ENCODE measurements around the gene ADAMTS2.

ADAMTS2 gene

DNA sequence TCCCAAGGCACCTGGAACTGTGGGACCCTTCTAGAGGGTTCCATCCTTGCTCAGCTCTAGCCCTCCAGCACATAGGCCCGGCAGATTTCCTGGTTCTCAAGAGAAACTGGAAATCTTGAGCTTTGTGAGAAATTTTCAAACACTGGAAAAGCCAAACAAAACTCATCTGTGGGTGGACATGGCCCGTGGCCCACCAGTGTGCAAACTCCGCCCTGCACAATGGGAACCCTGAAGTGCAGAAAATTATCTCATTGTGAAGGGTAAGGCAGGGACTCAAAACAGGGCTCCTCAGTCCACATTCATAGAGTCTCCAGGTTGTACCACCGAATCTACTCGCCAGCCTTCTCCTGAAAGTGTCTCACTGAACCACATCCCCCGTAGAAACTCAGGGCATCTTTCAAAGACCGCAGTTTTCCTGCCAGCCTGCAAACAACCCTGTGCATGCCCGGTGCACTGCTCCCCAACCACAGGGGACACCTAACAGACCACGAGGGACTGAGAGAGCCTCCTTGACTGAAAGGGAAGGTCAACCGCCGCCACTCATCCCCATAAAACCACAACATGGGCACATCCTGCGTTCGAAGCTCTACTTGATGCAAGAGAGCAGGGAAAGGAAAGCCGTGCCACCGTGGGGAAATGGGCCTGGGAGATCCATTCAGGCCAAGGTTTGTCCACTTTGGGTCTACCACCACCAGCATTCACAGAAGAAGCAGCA is 18.1 kb downstream of the ADAMTS2 start:
- Histone ChIP-seq H2BK5ac (ENCODE audit: low read length) (no peak overlapping the region), H3K23ac (ENCODE audit: low read depth, low read length, poor library complexity) (no peak overlapping the region), H2BK15ac (ENCODE audit: low read length) (no peak overlapping the region), H3K18ac (ENCODE audit: low read length) (no peak overlapping the region), H3K14ac (ENCODE audit: low read length) (no peak overlapping the region), H3K36me3 (replicated peaks in 1 of 2; ENCODE audit: control insufficient read depth in 2 of 2, insufficient read depth in 2 of 2, low read length in 2 of 2) (no peaks in the 10 kb centered on the region), H3K4me1 (ENCODE audit: control insufficient read depth in 2 of 2, insufficient read depth in 1 of 2, low read depth in 1 of 2, low read length in 2 of 2) (peaks cover 0 to 14% of the 10 kb centered on the region in 2 donors), H2AK5ac (ENCODE audit: low read depth, low read length) (no peak overlapping the region), H2BK120ac (ENCODE audit: low read depth, low read length) (no peak overlapping the region), H2BK12ac (ENCODE audit: low read length) (no peak overlapping the region), H3K79me1 (ENCODE audit: low read depth, low read length) (peaks cover 3% of the 10 kb centered on the region), H2AFZ (ENCODE audit: low read length) (no peak overlapping the region), H3K27ac (replicated peaks; ENCODE audit: low read length) (no peak overlapping the region), H3K9me3 (replicated peaks in 1 of 2; ENCODE audit: control insufficient read depth in 2 of 2, insufficient read depth in 1 of 2, low read depth in 1 of 2, low read length in 2 of 2) (no peaks in the 10 kb centered on the region), H3K4me2 (ENCODE audit: insufficient read depth, low read length, poor library complexity, severe bottlenecking) (no peak overlapping the region), H4K8ac (ENCODE audit: low read depth, low read length) (no peak overlapping the region), H3K27me3 (ENCODE audit: control insufficient read depth in 3 of 3, insufficient read depth in 3 of 3, low read depth in 1 of 3, low read length in 3 of 3) (peaks cover 0 to 7% (median 0%) of the 10 kb centered on the region in 3 experiments), H4K91ac (ENCODE audit: low read depth, low read length, poor library complexity) (no peak overlapping the region), H3K4me3 (ENCODE audit: low read length in 2 of 2) (no peak overlapping the region), H3K4ac (ENCODE audit: low read length) (no peak overlapping the region), H3K9ac (ENCODE audit: low read depth, low read length, poor library complexity) (no peak overlapping the region)
- no CpG with 5 or more reads among the region's 15 CpGs for whole genome bisulfite sequencing, 2 donors (ENCODE audit: extremely low coverage in 2 of 2, insufficient read length in 2 of 2, insufficient replicate concordance in 1 of 2)
- DNase-seq (ENCODE audit: low spot score), result no peak

DNA sequence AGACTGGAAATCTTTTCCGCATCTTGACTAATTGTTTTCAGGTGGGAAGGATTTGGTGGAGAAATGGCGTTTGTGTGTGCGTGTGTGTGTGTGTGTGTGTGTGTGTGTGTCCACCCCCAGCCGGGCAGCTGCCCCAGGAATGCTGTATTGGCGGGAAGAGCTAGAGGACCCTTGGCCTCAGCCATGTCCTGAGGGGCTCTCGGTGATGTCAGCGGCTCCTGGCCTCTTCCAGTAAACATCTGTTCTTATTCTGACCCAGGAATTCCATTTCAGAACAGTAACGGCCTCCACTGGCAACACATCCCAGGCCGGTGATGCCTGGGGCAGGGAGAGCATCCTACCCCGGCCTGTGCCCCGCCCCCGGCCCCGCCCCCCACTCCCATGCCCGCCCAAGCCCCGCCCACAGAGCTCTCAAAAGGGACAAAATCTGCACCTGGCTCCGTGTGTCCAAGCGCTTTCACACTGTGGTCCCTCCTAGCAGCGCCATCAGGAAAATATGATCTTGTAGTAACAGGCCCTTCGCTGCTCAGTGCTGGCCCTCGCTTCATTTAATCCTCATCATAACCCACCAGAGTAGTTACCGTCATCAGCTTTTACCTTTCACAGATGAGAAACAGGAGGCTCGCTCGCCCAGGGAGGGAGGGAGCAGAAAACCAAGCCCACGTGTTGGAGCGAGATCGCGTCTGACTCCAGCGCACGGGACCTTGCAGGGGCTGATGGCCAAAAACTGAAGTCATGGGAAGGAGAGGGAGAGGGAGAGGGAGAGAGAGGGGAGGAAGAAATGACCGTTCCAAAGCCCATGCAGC is 18.9 kb downstream of the ADAMTS2 start:
- H3K4ac ChIP-seq (ENCODE audit: low read length), result no peak overlapping the region
- peaks cover 3% of the 10 kb centered on the region for H3K79me1 ChIP-seq (ENCODE audit: low read depth, low read length)
- H2BK15ac ChIP-seq (ENCODE audit: low read length), result peak overlapping the region; percentile 82
- H3K4me2 ChIP-seq (ENCODE audit: insufficient read depth, low read length, poor library complexity, severe bottlenecking), result peak overlapping the region; percentile 31
- H2BK5ac ChIP-seq (ENCODE audit: low read length), result peak overlapping the region; percentile 45
- 100% methylated on average over 1 of the region's 30 CpGs; no CpG with 5 or more reads in 1 of the 2 donors for WGBS, 2 donors (ENCODE audit: extremely low coverage in 2 of 2, insufficient read length in 2 of 2, insufficient replicate concordance in 1 of 2)
- H4K91ac ChIP-seq (ENCODE audit: low read depth, low read length, poor library complexity), result no peak overlapping the region
- no peaks in the 10 kb centered on the region for H3K36me3 ChIP-seq (replicated peaks in 1 of 2; ENCODE audit: control insufficient read depth in 2 of 2, insufficient read depth in 2 of 2, low read length in 2 of 2)
- H3K4me1 ChIP-seq (ENCODE audit: control insufficient read depth in 2 of 2, insufficient read depth in 1 of 2, low read depth in 1 of 2, low read length in 2 of 2), result peaks cover 0 to 11% of the 10 kb centered on the region in 2 donors
- H3K27me3 ChIP-seq (ENCODE audit: control insufficient read depth in 3 of 3, insufficient read depth in 3 of 3, low read depth in 1 of 3, low read length in 3 of 3), result peaks cover 0 to 7% (median 0%) of the 10 kb centered on the region in 3 experiments
- no peak overlapping the region for H3K27ac ChIP-seq (replicated peaks; ENCODE audit: low read length)
- H3K9ac ChIP-seq (ENCODE audit: low read depth, low read length, poor library complexity), result peak overlapping the region; percentile 12
- no peaks in the 10 kb centered on the region for H3K9me3 ChIP-seq (replicated peaks in 1 of 2; ENCODE audit: control insufficient read depth in 2 of 2, insufficient read depth in 1 of 2, low read depth in 1 of 2, low read length in 2 of 2)
- H2AFZ ChIP-seq (ENCODE audit: low read length), result no peak overlapping the region
- peak overlapping the region; percentile 98 for H2BK120ac ChIP-seq (ENCODE audit: low read depth, low read length)
- peak overlapping the region; percentile 39 for H3K23ac ChIP-seq (ENCODE audit: low read depth, low read length, poor library complexity)
- H2AK5ac ChIP-seq (ENCODE audit: low read depth, low read length), result peak overlapping the region; percentile 98
- no peak overlapping the region for H3K4me3 ChIP-seq (ENCODE audit: low read length in 2 of 2)
- peak overlapping the region; percentile 74 for H4K8ac ChIP-seq (ENCODE audit: low read depth, low read length)
- DNase-seq (ENCODE audit: low spot score), result no peak
- no peak overlapping the region for H3K14ac ChIP-seq (ENCODE audit: low read length)
- peak overlapping the region; percentile 71 for H3K18ac ChIP-seq (ENCODE audit: low read length)
- peak overlapping the region; percentile 46 for H2BK12ac ChIP-seq (ENCODE audit: low read length)

DNA sequence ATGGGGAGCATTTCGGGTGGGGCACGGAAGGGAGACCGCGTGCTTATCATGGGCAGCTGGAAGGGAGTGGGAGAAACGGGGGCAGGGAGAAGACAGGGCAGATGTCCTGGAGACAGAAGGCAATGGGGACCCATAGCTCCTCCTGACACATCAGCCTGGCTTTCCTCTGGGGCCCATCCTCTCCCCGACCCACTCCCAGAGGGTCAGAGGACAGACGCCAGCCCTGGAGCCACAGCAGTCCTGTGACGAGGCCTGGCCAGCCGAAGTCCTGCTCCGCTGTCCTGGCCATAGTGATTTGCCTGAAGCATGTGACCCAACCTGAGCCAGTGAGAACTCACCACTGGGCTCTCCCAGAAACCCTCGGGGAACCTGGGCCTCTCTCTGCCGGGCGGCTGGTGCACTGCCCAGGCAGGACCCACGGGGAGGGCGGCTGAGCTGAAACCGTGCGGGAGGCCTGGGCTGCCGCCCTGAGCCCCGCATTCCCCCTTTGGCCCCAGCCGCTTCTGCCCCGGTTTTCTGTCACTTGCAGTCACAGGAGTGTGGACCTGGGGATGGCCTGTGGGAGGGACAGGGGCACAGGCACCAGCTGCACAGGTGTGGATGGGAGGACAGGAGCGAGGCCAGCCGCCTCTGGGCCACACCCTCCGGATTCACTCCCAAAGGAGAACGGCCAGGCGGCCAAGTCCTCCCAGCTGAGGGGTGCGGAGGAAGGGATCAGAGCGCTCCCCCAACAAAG is 19.8 kb downstream of the ADAMTS2 start:
- peak overlapping the region; percentile 24 for H2BK12ac ChIP-seq (ENCODE audit: low read length)
- H3K9ac ChIP-seq (ENCODE audit: low read depth, low read length, poor library complexity), result no peak overlapping the region
- no peak overlapping the region for H4K91ac ChIP-seq (ENCODE audit: low read depth, low read length, poor library complexity)
- H3K4me2 ChIP-seq (ENCODE audit: insufficient read depth, low read length, poor library complexity, severe bottlenecking), result no peak overlapping the region
- H2BK5ac ChIP-seq (ENCODE audit: low read length), result peak overlapping the region; percentile 45
- no CpG with 5 or more reads among the region's 28 CpGs for WGBS, 2 donors (ENCODE audit: extremely low coverage in 2 of 2, insufficient read length in 2 of 2, insufficient replicate concordance in 1 of 2)
- peak overlapping the region; percentile 39 for H3K23ac ChIP-seq (ENCODE audit: low read depth, low read length, poor library complexity)
- DNase-seq (ENCODE audit: low spot score), result no peak
- H4K8ac ChIP-seq (ENCODE audit: low read depth, low read length), result peak overlapping the region; percentile 74
- no peak overlapping the region for H3K4me3 ChIP-seq (ENCODE audit: low read length in 2 of 2)
- peaks cover 0 to 9% of the 10 kb centered on the region in 2 donors for H3K4me1 ChIP-seq (ENCODE audit: control insufficient read depth in 2 of 2, insufficient read depth in 1 of 2, low read depth in 1 of 2, low read length in 2 of 2)
- no peak overlapping the region for H2AFZ ChIP-seq (ENCODE audit: low read length)
- H3K27ac ChIP-seq (replicated peaks; ENCODE audit: low read length), result no peak overlapping the region
- peaks cover 3% of the 10 kb centered on the region for H3K79me1 ChIP-seq (ENCODE audit: low read depth, low read length)
- H3K9me3 ChIP-seq (replicated peaks in 1 of 2; ENCODE audit: control insufficient read depth in 2 of 2, insufficient read depth in 1 of 2, low read depth in 1 of 2, low read length in 2 of 2), result no peaks in the 10 kb centered on the region
- H3K4ac ChIP-seq (ENCODE audit: low read length), result no peak overlapping the region
- H2AK5ac ChIP-seq (ENCODE audit: low read depth, low read length), result peak overlapping the region; percentile 98
- no peaks in the 10 kb centered on the region for H3K36me3 ChIP-seq (replicated peaks in 1 of 2; ENCODE audit: control insufficient read depth in 2 of 2, insufficient read depth in 2 of 2, low read length in 2 of 2)
- peaks cover 0 to 7% (median 0%) of the 10 kb centered on the region in 3 experiments for H3K27me3 ChIP-seq (ENCODE audit: control insufficient read depth in 3 of 3, insufficient read depth in 3 of 3, low read depth in 1 of 3, low read length in 3 of 3)
- H3K18ac ChIP-seq (ENCODE audit: low read length), result peak overlapping the region; percentile 84
- peak overlapping the region; percentile 82 for H2BK15ac ChIP-seq (ENCODE audit: low read length)
- H3K14ac ChIP-seq (ENCODE audit: low read length), result peak overlapping the region; percentile 87
- peak overlapping the region; percentile 98 for H2BK120ac ChIP-seq (ENCODE audit: low read depth, low read length)
